NCI-H2081 (cell line): ENCODE measurements around the gene NDUFA13.
A peak's percentile ranks its signal among the peaks of the same experiment; 100 is the strongest.

Experiments used
- DNase-seq, 2 experiments: peaks; one replicate each; lab custom pipeline; 2025; lab: John Stamatoyannopoulos, UW

The NDUFA13 gene

DNA sequence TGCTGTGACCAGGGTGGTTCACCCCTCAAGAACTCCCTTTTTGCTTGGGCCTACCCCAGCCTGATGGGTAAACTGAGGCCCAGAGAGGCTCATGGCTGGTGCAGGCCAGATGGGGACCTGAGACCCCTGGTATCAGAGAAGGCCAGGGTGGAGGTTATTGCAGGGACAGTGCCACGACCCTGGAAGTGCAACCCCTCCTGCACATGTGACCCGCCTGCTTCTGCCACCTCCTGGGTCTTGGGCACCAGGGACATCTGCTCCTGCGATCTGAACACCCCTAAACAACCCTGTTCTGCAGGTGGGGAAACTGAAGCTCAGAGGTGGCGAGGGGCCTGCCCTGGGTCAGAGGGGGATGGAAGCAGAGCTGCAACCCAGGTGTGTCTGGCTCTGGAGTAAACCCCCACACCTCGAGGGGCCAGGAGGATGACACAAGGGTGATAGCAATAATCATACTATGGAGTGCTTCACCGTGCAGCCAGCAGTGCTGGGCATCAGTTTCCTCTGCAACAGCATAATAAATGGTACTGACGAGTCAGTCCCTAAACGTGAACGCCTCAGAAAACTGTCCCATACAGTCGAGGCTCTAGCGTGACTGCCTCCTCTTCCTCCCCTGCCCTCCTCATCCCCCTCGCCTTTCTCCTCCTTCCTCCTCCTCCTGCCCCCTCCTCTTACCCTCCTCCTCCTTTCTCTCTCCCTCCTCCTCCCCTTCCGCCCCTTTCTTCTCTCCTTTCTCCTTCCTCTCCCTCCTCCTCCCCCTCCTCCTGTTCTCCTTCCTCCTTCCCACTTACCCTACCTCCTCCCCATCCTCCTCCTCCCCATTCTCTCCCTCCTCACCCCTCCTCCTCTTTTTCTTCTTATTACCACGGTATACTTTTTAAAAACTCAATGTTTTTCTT, 17.0 kb downstream of the NDUFA13 start:
- DNase-seq: no peak

DNA sequence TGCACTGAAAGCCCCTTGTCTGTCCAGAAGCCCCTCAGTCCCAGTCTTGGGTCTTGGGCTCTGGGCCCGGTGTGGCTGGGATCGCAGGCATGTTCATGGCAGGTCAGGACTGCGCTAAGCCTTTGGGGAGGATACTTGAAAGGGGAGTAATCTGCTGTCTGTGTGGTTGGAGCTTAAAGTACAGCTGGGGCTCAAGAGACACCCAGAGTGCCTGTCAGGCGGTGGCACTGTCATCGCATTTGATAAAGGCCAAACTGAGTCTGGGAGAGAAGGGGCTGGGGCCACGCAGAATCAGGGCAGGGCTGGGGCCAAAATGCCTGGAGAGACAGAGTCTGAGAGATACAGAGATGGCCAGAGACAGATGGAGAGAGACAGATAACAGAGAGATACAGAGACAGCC, 17.8 kb downstream of the NDUFA13 start:
- no peak for DNase-seq

DNA sequence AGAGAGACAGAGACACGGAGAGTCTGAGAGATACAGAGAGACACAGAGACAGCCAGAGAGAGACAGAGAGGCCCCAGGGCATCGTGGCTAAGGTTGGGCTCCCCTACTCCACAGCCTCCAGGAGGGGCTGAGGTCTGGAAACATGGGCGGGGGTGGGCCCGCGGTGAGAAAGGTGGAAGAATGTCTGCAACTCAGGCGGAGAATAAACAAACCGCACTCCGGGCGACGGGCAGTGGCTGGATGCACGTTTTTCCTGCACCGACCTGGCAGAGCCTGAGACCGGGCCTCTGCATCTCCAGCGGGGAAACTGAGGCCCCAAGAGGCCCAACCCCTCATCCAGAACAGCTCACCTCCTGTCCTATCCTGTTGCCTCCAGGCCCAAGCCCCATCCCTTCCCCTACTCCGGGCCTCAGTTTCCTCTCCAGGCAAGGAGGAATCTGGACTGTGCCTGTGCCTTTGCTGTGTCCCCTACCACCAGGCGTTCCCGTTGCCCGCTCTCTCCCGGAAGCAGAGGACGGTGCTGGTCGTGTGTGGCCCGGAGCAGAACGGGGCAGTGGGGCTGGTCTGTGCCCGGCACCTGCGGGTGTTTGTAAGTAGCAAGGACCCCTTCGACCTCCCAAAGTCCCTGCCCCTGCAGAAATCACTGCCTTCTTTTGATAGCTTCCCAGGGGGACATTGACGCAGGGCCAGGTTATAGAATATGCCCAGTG, 18.7 kb downstream of the NDUFA13 start:
- DNase-seq: no peak

DNA sequence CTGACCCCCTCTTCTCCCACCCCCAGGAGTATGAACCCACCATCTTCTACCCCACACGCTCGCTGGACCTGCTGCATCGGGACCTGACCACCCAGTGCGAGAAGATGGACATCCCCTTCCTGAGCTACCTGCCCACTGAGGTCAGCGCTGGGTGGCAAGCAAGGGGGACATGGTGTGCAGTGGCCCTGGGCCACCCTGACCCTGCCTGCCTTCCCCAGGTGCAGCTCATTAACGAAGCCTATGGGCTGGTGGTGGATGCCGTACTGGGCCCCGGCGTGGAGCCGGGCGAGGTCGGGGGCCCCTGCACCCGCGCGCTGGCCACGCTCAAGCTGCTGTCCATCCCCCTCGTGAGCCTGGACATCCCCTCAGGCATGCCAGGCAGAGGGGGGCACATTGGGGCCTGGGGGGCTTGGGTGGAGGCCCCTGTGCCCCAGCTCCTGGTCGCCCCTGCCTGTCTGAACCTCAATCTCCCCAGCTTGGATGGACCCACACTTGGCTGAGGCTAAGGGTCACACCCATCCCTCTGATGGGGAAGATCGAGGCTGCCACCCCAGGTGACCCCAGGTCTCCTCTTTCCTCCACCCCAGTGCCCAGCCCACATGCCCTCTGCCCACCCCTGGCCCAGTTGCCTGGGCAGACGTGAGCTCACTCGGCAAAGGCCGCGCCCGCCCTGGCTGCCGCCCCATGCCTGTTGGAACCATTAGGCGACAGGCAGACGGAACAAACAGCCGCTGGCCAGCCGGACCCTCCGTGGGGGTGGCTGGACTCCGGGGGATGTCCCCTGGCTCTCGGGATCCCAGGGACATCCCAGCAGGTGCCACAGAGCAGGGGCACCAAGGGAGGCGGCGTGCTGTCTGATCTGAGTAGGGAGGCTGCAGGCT, 19.5 kb downstream of the NDUFA13 start:
- DNase-seq: no peak

DNA sequence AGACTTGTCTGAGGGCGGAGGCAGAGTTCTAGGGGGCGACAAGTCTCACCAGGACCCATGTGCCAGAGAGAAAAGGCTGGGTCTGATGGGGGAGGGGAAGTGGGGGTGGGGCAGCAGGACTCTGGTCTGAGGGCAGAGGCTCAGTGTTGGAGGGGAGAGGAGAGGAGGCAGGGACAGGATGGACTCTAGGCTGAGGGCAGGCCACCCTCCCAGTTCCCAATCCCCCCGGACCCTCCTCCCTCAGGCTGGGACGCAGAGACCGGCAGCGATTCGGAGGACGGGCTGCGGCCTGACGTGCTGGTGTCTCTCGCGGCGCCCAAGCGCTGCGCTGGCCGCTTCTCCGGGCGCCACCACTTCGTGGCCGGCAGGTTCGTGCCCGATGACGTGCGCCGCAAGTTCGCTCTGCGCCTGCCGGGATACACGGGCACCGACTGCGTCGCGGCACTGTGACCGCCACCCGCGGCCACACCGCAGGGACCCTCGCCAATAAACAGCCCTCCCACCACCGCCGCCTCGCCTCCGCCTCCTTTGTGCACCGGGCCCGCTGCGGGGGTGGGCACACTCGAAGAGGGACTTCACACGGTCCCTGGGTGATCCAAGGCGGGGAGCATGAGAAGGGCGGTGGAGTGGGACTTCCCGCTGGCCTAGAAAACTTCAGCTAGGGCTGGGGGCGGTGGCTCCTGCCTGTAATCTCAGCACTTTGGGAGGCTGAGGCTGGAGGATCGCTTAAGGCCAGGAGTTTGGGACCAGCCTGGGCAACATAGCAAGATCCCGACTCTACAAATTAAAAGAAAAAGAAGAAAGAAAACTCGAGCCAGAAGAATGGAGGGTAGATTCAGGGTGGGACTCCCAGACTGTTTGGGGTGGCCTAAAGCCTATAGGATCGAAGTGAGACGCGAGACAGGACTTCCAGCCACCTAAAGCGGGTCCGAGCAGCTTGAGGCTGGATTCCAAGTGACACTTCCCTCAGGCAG, 21.3 kb downstream of the NDUFA13 start:
- no peak for DNase-seq

DNA sequence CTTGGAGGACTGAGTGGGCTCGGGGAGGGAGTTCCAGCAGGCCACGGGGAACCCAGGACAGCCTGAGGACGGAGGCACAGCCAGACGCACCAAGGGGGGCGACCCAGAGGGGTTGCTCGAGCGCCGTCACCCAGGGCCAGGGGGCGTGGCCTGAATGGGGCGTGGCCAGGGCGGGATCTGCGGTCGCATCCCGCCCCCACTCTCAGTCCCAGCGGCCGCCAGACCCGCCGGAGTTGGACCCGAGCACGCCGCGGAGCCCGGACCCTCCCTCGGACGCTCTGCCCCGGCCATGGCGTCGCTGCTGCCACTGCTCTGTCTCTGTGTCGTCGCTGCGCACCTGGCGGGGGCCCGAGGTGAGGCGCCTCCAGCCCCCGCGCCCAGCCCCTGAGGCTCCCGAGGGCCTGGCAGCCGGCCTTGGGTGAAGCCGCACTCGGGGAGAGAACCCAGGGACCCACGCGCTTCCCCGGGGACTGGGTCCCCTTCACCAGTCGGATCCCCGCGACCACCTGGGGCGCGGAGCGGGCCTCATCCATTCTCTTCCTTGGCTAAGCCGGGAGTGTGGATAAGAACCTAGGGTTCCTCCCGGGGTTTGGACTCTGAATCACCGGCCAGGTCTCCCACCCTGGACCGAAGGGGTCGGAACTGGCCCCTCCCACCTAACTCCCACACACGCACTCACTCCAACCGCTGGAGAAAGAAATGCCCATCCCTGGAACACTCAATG, 22.2 kb downstream of the NDUFA13 start, which contains the start of gene CILP2:
Gene CILP2 (plus strand): TSS at position 205 of the 724 bp plus-strand sequence. CDS start 85 bp downstream, at position 290.
- DNase-seq: peak; percentile 18 to 21

DNA sequence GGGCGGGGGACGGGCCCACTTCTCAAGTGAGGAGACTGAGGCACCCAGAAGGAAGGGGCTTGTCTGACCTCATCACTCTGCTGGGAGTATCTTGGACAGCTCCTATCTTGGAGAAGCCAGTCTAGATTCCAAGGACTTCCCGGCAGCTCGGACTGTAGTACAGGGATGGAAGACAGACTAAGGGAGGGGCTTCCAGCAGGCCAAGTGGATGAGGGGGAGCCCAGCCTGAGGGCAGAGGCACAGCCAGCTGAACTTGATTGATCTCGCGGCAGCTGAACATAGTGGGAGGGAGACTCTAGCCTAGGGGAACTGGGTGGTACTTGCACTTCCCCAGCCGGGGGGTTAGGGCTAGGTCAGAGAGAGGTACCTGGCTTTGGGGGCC, 22.8 kb downstream of the NDUFA13 start:
- no peak for DNase-seq

DNA sequence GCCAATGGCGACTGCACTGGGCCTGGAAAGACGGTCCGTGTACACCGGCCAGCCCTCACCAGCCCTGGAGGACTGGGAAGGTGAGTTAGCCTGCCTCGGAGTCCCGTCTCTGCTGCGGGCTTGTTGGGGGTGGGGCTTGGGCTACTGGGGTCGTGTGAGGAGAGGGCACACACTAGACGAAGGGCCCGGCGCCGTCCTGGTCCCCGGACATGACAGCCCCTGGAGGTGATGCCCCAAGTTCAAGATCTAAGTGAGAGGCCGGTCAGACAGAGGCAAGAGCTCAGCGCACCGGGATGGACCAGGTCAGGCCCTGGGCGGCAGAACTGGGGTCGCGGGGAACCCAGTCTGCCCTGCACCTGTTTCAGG, 23.7 kb downstream of the NDUFA13 start:
- no peak for DNase-seq

DNA sequence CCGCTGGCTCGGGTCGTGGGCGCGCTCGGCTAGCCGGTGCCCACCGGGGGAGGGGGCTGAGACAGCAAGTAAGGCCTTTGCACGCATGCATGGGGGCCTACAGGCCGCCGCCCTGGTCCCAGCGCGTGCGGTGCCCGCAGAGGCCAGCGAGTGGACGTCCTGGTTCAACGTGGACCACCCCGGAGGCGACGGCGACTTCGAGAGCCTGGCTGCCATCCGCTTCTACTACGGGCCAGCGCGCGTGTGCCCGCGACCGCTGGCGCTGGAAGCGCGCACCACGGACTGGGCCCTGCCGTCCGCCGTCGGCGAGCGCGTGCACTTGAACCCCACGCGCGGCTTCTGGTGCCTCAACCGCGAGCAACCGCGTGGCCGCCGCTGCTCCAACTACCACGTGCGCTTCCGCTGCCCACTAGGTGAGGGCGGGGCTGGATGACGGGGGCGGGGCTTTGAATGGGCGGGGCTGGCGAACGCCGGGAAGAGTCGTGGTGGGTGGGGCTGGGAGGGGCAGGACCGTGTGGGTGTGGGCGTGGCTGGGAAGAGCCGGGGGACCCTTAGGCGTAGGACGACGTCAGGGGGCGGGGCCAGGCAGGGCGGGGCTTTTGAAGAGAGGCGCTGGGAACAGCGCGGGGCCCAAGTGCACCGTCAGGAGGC, 24.2 kb downstream of the NDUFA13 start:
- DNase-seq: no peak

DNA sequence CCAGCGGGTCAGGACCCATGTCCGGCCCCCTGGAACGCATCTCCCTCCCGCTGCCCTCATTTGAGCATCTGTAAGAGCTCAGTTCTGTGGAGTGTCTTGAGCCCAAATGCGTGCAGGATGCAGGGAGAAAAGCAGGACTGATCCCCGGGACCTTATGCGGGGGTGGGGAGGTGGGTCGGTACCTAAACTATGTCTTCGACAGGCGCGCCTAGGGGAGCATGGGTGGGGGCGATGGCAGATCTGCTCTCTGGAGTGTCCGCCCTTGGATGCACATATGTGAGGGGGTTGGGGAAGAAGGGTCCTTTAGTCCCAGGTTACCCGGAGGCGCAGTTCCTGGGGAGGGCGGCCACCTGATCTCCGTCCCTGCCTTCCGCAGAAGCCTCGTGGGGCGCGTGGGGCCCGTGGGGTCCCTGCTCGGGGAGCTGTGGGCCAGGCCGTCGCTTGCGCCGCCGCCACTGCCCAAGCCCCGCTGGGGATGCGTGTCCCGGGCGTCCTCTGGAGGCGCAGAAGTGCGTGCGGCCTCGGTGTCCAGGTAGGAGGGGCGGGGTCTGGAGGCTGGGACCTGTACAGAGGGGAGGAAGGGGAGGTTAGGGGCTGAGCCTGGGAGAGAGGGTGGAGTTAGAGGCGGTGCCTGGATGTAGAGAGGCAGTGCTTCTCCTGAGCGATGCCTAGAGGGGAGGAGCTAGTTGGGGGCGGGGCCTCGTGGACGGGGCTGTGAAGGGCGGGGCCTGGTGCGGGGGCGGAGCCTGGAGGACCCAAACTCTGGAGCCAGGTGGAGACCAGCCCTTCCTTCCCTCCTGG, 24.9 kb downstream of the NDUFA13 start:
- DNase-seq: no peak

DNA sequence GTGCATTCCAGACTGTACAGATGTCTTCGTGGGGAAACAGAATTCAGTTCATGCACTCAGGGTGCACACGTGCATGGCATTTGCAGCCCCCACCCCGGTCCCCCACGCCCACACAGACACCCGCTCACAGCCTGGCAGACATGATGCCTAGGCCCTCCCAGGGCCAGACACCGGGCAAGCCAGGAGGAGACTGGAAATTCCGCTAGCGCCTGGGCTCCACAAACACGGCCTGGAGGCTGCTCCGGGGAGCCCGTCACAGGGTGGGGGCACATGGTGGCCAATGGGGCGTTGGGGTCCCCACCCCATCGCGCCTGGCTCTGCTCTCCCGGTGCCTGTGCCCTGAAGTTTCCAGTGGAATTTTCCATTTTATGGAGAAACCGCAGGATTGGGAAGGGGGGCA, 25.6 kb downstream of the NDUFA13 start:
- no peak for DNase-seq

DNA sequence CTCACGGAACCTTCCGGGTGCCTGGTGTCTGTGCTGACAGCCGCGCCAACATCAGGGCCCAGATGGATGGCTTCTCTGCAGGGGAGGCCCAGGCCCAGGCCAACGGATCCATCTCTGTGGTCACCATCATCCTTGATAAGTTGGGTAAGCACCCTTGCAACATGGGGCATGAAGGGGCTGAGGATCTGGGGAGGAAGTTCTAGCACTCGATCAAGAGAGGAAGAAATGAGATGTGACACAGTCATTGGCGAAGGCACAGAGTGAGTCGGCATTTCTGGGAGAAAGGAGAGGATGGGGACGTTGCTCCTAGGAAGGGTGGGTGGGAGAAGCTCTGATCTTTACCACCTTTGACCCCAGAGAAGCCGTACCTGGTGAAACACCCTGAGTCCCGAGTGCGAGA, 26.5 kb downstream of the NDUFA13 start:
- DNase-seq: no peak

DNA sequence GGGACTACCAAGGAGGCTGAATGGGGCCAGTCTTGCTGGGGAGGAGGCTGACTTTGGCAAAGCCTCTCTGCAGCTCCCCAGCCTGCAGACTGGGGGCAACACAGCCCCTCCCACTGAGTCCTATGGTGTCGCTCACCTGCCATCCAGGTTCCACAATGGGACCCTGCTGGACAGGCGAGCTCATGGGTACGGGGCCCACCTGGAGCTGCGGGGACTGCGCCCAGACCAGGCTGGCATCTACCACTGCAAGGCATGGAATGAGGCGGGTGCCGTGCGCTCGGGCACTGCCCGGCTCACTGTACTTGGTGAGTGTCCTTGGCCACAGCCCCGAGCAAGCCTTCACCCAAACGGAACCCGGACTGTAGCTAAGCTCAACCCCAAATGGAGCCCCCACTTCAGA, 27.1 kb downstream of the NDUFA13 start:
- DNase-seq: no peak

DNA sequence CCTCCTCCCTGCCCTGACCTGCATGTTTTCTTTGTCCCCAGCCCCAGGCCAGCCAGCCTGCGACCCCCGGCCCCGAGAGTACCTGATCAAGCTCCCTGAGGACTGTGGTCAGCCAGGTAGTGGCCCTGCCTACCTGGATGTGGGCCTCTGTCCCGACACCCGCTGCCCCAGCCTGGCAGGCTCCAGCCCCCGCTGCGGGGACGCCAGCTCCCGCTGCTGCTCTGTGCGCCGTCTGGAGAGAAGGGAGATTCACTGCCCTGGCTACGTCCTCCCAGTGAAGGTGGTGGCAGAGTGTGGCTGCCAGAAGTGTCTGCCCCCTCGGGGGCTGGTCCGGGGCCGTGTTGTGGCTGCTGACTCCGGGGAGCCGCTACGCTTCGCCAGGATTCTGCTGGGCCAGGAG, 27.6 kb downstream of the NDUFA13 start:
- DNase-seq: no peak

DNA sequence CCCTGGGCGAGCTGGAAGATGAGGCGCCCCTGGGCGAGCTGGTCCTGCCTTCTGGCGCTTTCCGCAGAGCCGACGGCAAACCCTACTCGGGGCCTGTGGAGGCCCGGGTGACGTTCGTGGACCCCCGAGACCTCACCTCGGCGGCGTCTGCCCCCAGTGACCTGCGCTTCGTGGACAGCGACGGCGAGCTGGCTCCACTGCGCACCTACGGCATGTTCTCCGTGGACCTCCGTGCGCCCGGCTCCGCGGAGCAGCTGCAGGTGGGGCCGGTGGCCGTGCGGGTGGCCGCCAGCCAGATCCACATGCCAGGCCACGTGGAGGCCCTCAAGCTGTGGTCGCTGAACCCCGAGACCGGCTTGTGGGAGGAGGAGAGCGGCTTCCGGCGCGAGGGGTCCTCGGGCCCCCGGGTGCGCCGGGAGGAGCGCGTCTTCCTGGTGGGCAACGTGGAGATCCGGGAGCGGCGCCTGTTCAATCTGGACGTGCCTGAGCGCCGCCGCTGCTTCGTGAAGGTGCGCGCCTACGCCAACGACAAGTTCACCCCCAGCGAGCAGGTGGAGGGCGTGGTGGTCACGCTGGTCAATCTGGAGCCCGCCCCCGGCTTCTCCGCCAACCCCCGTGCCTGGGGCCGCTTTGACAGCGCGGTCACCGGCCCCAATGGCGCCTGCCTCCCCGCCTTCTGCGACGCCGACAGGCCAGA, 28.4 kb downstream of the NDUFA13 start:
- DNase-seq: no peak

DNA sequence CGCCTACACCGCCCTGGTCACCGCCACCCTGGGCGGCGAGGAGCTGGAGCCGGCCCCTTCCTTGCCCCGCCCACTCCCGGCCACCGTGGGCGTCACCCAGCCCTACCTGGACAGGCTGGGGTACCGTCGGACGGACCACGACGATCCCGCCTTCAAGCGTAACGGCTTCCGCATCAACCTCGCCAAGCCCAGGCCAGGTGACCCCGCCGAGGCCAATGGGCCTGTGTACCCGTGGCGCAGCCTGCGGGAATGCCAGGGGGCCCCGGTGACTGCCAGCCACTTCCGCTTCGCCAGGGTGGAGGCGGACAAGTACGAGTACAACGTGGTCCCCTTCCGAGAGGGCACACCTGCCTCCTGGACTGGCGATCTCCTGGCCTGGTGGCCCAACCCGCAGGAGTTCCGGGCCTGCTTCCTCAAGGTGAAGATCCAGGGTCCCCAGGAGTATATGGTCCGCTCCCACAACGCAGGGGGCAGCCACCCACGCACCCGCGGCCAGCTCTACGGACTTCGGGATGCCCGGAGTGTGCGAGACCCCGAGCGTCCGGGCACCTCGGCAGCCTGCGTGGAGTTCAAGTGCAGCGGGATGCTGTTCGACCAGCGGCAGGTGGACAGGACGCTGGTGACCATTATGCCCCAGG, 29.0 kb downstream of the NDUFA13 start:
- DNase-seq: no peak

DNA sequence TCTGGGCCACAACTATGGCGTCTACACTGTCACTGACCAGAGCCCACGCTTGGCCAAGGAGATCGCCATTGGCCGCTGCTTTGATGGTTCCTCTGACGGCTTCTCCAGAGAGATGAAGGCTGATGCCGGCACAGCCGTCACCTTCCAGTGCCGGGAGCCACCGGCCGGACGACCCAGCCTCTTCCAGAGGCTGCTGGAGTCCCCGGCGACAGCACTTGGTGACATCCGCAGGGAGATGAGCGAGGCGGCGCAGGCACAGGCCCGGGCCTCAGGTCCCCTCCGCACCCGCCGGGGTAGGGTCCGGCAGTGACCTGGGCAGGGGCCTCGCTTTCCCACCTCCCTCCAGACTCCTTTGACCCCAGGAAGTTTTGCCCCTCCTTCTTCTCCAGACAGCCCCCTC, 29.7 kb downstream of the NDUFA13 start:
- no peak for DNase-seq

DNA sequence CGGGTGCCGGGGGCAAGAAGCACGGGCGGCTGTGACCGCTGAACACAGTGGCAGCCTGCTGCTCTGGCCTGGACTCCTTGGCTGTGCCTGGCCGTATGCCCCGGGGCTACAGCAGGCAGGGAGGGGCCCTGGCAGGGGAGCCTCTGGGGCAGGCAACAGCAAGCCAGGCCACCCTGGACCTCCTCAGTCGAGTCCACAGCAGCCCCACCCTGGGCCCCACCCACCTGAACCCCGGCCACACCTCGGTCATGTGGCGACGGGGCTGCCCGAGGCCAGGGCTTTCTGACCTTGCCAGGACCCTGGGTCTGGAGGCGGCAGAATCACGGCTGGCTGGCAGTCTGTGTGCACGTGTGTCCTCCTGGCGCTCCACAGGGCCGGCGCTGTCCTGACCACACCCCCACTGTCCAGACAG, 30.7 kb downstream of the NDUFA13 start:
- no peak for DNase-seq
